Sigmoid colon (tissue), 4 donors: ENCODE measurements around the gene B3GNT5.

Experiments
- POLR2A ChIP-seq, 2 donors: fragments of 450-650 bp; IDR thresholded peaks; one replicate each; pipeline ENCODE4 v1.6.1; 2016; ENCODE audit warnings: antibody characterized with exemption in 2 of 2, mild to moderate bottlenecking in 2 of 2, moderate library complexity in 2 of 2
- POLR2AphosphoS5 ChIP-seq, 4 donors: sonication (generic); formaldehyde crosslinking; IDR thresholded peaks; one replicate each; pipeline ENCODE4 v1.6.1; 2017; ENCODE audit warnings: antibody characterized with exemption in 4 of 4

DNA sequence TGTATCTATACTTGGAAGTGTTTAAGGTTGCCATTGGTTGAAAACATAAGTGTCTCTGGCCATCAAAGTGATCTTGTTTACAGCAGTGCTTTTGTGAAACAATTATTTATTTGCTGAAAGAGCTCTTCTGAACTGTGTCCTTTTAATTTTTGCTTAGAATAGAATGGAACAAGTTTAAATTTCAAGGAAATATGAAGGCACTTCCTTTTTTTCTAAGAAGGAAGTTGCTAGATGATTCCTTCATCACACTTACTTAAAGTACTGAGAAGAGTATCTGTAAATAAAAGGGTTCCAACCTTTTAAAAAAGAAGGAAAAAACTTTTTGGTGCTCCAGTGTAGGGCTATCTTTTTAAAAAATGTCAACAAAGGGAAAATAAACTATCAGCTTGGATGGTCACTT is 19.7 kb downstream of the B3GNT5 start:
- no peak for TF ChIP-seq POLR2AphosphoS5 (IDR thresholded peaks at IDR 0.05)
- TF ChIP-seq POLR2A (IDR thresholded peaks at IDR 0.05) = no peak
